C4-2B (cell line): ENCODE data around the gene STK17A.

Experiments
- ZFX ChIP-seq: fragments of 450-650 bp; IDR thresholded peaks from 2 replicates; pipeline ENCODE4 v1.6.1; 2017
- TF ChIP-seq, protein P1 (sequence below): fragments of 450-650 bp; conservative IDR thresholded peaks from 2 replicates; pipeline ENCODE4 v1.5.1; 2017; ENCODE audit warnings: mild to moderate bottlenecking

GRCh38 chr7:43565786-43566185 is 17.1 kb upstream of the STK17A start:
- TF ChIP-seq, protein P1, sequence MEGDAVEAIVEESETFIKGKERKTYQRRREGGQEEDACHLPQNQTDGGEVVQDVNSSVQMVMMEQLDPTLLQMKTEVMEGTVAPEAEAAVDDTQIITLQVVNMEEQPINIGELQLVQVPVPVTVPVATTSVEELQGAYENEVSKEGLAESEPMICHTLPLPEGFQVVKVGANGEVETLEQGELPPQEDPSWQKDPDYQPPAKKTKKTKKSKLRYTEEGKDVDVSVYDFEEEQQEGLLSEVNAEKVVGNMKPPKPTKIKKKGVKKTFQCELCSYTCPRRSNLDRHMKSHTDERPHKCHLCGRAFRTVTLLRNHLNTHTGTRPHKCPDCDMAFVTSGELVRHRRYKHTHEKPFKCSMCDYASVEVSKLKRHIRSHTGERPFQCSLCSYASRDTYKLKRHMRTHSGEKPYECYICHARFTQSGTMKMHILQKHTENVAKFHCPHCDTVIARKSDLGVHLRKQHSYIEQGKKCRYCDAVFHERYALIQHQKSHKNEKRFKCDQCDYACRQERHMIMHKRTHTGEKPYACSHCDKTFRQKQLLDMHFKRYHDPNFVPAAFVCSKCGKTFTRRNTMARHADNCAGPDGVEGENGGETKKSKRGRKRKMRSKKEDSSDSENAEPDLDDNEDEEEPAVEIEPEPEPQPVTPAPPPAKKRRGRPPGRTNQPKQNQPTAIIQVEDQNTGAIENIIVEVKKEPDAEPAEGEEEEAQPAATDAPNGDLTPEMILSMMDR = no peak
- no peak for TF ChIP-seq ZFX
